MM.1S (cell line): ENCODE data around the gene TUBB2A.

Source experiments
- DNase-seq: peaks from one replicate; pipeline ENCODE4 v3.0.0-alpha.2; 2015
- H2AFZ ChIP-seq: fragments of 300-600 bp; sonication (generic); 2 replicates; pipeline ENCODE4 v1.6.0; 2016; ENCODE audit warnings: antibody characterized with exemption, low read length
- H3F3A ChIP-seq: fragments of 300-600 bp; sonication (generic); 2 replicates; pipeline ENCODE4 v1.6.1; 2016; ENCODE audit warnings: mild to moderate bottlenecking, antibody characterized with exemption, low read length, moderate library complexity, mixed read lengths; ENCODE audit not compliant: insufficient read depth
- H3K27ac ChIP-seq: fragments of 300-600 bp; sonication (generic); 2 replicates; pipeline ENCODE4 v1.5.1; 2016; ENCODE audit warnings: mild to moderate bottlenecking, low read length
- H3K27me3 ChIP-seq: fragments of 300-600 bp; sonication (generic); replicated peaks from 2 replicates; pipeline ENCODE4 v1.6.0; 2016; ENCODE audit warnings: low read length; ENCODE audit not compliant: insufficient read depth
- H3K36me3 ChIP-seq: fragments of 300-600 bp; sonication (generic); replicated peaks from 2 replicates; pipeline ENCODE4 v1.6.1; 2016; ENCODE audit warnings: mild to moderate bottlenecking, low read length, mixed read lengths; ENCODE audit not compliant: insufficient read depth
- H3K4me1 ChIP-seq: fragments of 300-600 bp; sonication (generic); 2 replicates; pipeline ENCODE4 v1.6.1; 2016; ENCODE audit warnings: low read length, mixed read lengths
- H3K4me2 ChIP-seq: fragments of 300-600 bp; sonication (generic); 2 replicates; pipeline ENCODE4 v1.6.0; 2016; ENCODE audit warnings: low read depth, low read length
- H3K4me3 ChIP-seq: fragments of 300-600 bp; sonication (generic); 2 replicates; pipeline ENCODE4 v1.5.1; 2016; ENCODE audit warnings: low read length, mixed read lengths
- H3K79me2 ChIP-seq: fragments of 300-600 bp; sonication (generic); 2 replicates; pipeline ENCODE4 v1.6.1; 2016; ENCODE audit warnings: mixed run types, low read length, mixed read lengths
- H3K9ac ChIP-seq: fragments of 300-600 bp; sonication (generic); 2 replicates; pipeline ENCODE4 v1.6.1; 2016; ENCODE audit warnings: low read length, mixed read lengths
- H3K9me2 ChIP-seq: fragments of 300-600 bp; sonication (generic); replicated peaks from 2 replicates; pipeline ENCODE4 v1.6.1; 2016; ENCODE audit warnings: mild to moderate bottlenecking, low read length, mixed read lengths; ENCODE audit not compliant: insufficient read depth
- H3K9me3 ChIP-seq: fragments of 300-600 bp; sonication (generic); replicated peaks from 2 replicates; pipeline ENCODE4 v1.6.1; 2016; ENCODE audit warnings: mild to moderate bottlenecking, low read length, mixed read lengths; ENCODE audit not compliant: insufficient read depth
- H4K20me1 ChIP-seq: fragments of 300-600 bp; sonication (generic); 2 replicates; pipeline ENCODE4 v1.6.1; 2016; ENCODE audit warnings: mild to moderate bottlenecking, low read length, moderate library complexity, mixed read lengths; ENCODE audit not compliant: insufficient read depth
- EZH2 ChIP-seq: fragments of 300-600 bp; sonication (generic); optimal IDR thresholded peaks from 2 replicates; pipeline ENCODE3; 2017; ENCODE audit warnings: low read depth, mild to moderate bottlenecking, antibody characterized with exemption, low read length, mixed read lengths
- EZH2phosphoT487 ChIP-seq: fragments of 300-600 bp; sonication (generic); IDR thresholded peaks from 2 replicates; pipeline ENCODE4 v1.6.1; 2018; ENCODE audit warnings: antibody characterized with exemption, low read length
- TF ChIP-seq, protein P1 (sequence below): fragments of 300-600 bp; sonication (generic); IDR thresholded peaks from 2 replicates; pipeline ENCODE4 v1.5.1; 2016; ENCODE audit warnings: antibody characterized with exemption, low read length, mixed read lengths

TUBB2A gene

DNA sequence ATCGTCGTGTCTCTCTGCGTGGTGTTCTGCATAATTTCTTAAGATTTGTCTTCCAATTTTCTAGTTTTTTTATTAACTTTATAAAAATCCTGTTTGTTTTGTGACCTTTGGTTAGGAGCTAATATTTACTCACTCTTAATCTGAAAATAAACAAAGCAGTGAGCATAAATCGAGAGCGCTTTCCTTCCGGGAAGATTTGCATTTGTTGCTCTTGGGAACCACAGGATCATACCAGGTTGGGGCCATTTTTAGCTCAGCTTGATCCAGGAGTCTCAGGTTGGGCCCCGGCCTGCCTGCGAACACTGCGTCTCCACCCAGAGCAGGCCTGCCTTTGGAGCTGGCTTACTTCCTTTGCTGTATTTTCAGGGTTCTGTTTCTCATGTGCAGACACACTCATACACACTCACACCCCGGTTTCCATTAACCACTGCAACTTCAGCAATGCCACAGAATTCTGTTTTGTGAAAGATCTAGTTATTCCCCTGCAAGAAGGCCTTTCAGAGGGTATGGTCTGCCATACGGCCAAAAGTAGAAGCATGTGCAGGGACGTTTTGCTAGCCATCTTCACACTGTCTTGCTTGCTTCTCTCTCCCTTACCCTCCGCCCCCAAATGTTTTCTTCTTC lies 21.6 kb downstream of the TUBB2A start:
- Histone ChIP-seq H3F3A (no peaks in the 10 kb centered on the region), H3K27ac (no peak overlapping the region), H3K9ac (no peak overlapping the region), H3K4me3 (no peak overlapping the region), H3K4me1 (no peaks in the 10 kb centered on the region), H3K9me3 (no peaks in the 10 kb centered on the region), H4K20me1 (no peaks in the 10 kb centered on the region), H3K4me2 (no peak overlapping the region), H3K9me2 (no peaks in the 10 kb centered on the region), H3K27me3 (no peaks in the 10 kb centered on the region), H3K36me3 (no peaks in the 10 kb centered on the region), H2AFZ (no peak overlapping the region), H3K79me2 (no peaks in the 10 kb centered on the region)
- DNase-seq = no peak
- TF ChIP-seq, protein P1, sequence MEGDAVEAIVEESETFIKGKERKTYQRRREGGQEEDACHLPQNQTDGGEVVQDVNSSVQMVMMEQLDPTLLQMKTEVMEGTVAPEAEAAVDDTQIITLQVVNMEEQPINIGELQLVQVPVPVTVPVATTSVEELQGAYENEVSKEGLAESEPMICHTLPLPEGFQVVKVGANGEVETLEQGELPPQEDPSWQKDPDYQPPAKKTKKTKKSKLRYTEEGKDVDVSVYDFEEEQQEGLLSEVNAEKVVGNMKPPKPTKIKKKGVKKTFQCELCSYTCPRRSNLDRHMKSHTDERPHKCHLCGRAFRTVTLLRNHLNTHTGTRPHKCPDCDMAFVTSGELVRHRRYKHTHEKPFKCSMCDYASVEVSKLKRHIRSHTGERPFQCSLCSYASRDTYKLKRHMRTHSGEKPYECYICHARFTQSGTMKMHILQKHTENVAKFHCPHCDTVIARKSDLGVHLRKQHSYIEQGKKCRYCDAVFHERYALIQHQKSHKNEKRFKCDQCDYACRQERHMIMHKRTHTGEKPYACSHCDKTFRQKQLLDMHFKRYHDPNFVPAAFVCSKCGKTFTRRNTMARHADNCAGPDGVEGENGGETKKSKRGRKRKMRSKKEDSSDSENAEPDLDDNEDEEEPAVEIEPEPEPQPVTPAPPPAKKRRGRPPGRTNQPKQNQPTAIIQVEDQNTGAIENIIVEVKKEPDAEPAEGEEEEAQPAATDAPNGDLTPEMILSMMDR = no peak
- no peak for TF ChIP-seq EZH2phosphoT487
- TF ChIP-seq EZH2 = no peak

DNA sequence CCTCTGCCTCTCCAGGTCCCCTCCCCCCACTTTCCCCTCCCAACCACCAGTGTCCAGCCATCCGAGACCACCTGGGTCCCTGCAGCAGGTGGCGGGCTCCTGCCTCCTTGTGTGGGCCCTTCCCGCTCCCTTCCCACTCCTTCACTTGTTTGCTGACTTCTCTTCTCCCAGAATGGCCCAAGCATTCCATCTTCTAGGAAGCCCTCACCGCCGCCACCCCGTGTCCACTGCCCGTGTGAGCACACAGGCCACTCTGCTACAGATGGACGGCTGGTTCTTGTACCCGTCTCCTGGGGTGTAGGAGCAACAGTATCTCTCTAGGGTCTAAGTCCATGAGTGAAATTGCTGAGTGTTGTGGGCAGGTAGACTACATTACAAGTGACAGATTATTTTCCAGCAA lies 23.8 kb downstream of the TUBB2A start:
- H3K27me3 ChIP-seq = no peaks in the 10 kb centered on the region
- no peaks in the 10 kb centered on the region for H3K9me3 ChIP-seq
- no peak overlapping the region for H3K4me3 ChIP-seq
- no peaks in the 10 kb centered on the region for H3K4me1 ChIP-seq
- H3F3A ChIP-seq = no peaks in the 10 kb centered on the region
- DNase-seq = no peak
- H2AFZ ChIP-seq = no peak overlapping the region
- H3K36me3 ChIP-seq = no peaks in the 10 kb centered on the region
- no peaks in the 10 kb centered on the region for H3K79me2 ChIP-seq
- TF ChIP-seq, protein P1 = no peak
- TF ChIP-seq EZH2 (no peak), EZH2phosphoT487 (no peak)
- no peak overlapping the region for H3K4me2 ChIP-seq
- H4K20me1 ChIP-seq = no peaks in the 10 kb centered on the region
- no peak overlapping the region for H3K27ac ChIP-seq
- no peaks in the 10 kb centered on the region for H3K9me2 ChIP-seq
- H3K9ac ChIP-seq = no peak overlapping the region

- H3F3A ChIP-seq = no peaks in the 10 kb centered on the region
- H3K4me2 ChIP-seq = no peak overlapping the region
- H3K36me3 ChIP-seq = no peaks in the 10 kb centered on the region
- no peak overlapping the region for H3K4me3 ChIP-seq
- TF ChIP-seq EZH2phosphoT487 (no peak), EZH2 (no peak)
- TF ChIP-seq, protein P1 = no peak
- DNase-seq = no peak
- H2AFZ ChIP-seq = no peak overlapping the region
- H3K27ac ChIP-seq = no peak overlapping the region
- H3K79me2 ChIP-seq = no peaks in the 10 kb centered on the region
- no peaks in the 10 kb centered on the region for H3K27me3 ChIP-seq
- H3K9me3 ChIP-seq = no peaks in the 10 kb centered on the region
- no peaks in the 10 kb centered on the region for H3K9me2 ChIP-seq
- H4K20me1 ChIP-seq = no peaks in the 10 kb centered on the region
- H3K9ac ChIP-seq = no peak overlapping the region
- H3K4me1 ChIP-seq = no peaks in the 10 kb centered on the region
These were observed 25.6 kb downstream of the TUBB2A start for GRCh38 chr6:3131695-3132094.
